ENCODE measurements around the gene UPK3BL2.
A peak's percentile ranks its signal among the peaks of the same experiment; 100 is the strongest.
"Not testable (repeated sequence)": the region's sequence is repeated elsewhere in the genome, so short reads cannot be mapped to it uniquely, and the experiment has no call there.

UPK3BL2 gene

DNA sequence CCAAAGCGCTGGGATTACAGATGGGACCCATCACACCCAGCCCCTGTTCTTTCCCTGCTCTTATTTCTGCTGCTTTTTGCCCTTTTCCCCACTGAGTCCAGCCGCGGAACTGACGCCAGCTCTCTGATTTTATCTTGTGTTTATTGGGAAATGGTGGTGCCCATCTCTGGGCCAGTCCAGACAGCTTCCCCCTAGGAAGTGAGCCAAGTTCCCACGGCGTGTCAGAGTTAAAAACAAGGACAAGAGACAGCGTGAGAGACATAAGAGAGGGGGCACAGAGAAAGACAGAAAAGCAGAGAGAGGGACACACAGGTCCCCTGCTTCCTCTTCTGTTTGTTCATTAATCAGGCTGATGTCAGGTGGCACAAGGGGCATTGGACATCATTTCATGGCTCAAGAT lies 11.9 kb downstream of the UPK3BL2 start:
- not testable (repeated sequence) for DNase-seq (ENCODE audit: low spot score)

DNA sequence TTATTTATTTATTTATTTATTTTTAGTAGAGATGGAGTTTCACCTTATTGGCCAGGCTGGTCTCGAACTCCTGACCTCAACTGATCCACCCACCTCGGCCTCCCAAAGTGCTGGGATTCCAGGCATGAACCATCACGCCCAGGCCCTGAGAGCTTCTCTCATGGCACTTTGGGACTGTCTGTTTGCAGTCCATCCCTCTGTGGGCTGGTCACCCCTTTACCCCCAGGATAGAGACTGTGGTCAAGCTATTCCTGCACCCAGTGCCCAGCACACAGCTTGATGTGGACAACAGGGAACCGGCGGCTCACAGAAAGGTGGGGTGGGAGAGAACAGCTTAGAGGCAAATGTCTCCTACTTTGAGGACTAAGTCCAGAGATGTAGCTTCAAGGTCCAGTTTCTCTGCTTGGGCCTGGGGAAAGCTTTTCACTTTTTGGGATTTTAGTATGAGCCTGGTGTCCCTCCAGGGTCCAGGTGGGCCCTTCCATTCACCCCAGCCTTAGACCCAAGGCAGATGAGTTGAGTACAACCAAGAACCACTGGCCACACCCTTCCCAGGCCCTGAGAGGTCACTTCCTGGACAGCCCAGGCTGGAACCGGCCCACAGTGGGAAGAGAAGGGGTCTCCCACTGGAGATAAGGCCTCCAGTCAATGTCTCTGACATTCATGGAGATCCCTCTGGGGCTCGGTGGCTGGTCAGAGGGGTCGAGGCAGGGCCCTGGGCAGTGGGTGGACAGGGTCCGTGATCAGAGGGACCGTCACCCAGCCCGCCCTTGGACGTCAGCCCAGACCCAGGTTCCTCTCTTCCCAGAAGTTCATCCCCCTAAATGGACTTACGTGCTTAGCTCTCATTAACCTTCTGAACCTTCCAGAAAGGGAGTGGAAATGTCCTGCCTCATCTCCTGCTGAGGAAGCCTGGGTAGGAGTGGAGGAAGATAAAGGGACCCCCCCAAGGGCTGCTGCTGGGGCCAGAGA lies 15.4 kb downstream of the UPK3BL2 start:
- DNase-seq (ENCODE audit: low spot score), result not testable (repeated sequence)

DNA sequence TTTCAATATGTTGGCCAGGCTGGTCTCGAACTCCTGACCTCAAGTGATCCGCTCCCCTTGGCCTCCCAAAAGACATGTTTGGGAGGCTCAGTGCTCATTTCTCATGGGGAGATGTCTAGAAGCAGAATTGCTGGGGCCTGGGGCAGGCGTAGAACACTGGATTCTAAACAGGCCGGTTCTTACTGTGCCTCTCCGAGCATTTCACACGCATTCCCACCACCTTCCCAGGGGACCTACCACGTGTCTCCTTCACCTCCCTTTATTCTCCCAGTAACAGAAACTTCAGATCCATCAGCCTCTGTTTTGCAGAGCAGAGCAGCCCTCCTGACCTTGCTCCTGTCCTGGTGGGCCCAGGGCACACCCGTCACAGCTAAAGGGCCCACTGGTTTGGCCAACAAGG lies 16.3 kb downstream of the UPK3BL2 start:
- DNase-seq (ENCODE audit: low spot score), result not testable (repeated sequence)

DNA sequence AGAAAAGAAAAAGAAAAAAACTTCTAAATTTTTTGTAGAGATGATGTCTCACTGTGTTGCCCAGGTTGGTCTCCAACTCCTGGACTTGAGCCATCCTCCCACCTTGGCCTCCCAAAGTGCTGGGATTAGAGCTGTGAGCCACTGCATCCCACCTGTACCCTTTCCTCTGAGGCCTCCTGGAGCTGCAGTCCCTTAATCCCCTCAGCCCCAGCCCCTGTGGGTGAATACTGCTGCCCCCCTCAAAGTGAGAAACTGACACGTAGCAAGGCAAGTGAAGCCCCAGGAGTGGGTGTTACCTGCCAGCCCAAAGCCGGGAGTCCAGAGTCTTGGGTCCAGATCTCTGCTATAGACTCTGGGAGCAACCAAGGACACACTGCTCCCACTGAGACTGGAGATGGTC lies 18.7 kb downstream of the UPK3BL2 start:
- DNase-seq (ENCODE audit: low spot score), result not testable (repeated sequence)

DNA sequence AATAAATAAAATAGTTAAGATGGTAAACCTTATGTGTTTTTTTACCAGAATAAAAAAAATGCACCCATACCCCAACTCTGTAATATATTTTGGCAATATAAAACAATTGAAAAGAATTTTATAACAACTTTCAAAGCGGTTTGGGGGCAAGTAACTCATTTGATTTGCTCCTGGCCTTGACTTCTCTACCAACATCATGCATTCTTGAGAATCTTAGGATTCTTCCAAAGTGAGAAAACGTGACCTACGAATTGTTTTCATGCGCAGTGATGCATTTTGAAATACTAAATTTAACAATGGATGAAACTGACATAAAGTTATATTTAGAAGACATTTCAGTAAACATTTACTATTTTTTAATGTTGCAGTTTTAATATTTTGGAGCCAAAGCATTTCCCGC lies 22.7 kb downstream of the UPK3BL2 start:
- DNase-seq (ENCODE audit: low spot score), result not testable (repeated sequence)

DNA sequence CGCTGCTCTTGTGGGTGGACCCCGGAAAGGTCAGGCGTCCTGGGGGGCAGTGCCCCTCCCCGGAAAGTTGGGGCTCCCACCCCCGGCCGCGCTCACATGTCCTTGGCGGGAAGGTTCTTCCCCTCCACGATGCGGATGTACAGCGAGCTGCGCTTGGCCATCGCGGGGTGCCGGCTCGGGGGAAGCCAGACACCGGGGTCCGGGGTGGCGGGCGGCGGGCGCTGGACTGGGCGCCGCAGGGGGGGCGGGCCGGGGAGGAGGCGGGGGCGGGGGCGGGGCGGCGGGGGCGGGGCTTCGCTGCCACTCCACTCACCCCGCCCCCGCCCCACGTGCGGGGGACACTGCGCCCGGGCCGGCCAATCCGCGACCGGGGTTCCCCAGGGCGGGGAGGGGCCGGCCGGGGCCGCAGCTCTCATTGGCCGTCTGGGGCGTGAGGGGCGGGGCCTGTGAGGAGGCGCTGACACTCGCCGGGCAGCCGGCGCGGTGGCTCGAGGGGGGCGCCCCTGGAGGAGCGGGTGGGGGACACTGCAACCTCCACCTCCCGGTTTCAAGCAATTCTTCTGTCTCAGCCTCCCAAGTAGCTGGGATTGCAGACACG lies 25.8 kb downstream of the UPK3BL2 start, which contains the start of gene RASA4B:
Gene RASA4B (minus strand): TSS at position 228 of the 598 bp plus-strand sequence. CDS start 67 bp downstream, at position 161.
- DNase-seq (ENCODE audit: low spot score), result not testable (repeated sequence)

DNA sequence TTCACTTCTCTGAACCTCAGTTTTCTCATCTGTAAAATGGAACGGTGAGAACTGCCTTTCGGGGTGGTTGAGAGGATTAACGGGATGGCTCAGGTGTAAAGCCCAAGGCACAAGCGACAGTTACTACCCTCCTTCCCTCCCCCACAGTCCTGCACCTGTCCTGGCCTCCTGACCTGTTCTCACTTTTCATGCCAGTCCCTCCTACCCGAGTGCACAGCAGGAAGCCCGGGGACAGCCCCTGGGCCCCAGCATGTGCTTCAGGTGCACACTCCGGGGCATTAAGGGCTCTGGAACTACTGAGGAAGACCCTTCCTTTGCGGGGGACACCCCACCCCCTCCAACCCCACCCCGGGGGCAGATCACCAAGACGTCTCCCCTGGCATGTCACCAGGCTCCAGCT lies 26.5 kb downstream of the UPK3BL2 start:
- not testable (repeated sequence) for DNase-seq (ENCODE audit: low spot score)

DNA sequence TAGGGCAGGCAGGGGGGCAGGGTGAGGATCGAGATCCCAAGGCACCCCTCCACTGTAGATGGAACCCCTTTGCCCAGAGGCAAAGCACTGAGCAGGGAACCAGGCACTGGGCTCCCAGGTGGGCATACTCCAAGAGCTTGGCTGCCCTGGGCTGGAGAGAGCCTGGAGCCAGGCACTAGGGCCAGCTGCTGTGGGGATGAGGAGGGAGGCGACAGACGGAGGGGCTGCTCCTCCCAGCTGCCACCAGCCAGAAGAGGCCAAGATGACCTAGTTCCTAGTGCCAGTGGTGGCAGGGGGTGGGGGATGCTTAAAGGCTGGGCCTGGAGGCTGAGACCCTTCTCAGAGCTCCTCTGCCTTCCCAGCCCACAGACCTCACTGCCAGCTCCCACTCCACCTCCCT lies 27.6 kb downstream of the UPK3BL2 start:
- DNase-seq (ENCODE audit: low spot score), result not testable (repeated sequence)

DNA sequence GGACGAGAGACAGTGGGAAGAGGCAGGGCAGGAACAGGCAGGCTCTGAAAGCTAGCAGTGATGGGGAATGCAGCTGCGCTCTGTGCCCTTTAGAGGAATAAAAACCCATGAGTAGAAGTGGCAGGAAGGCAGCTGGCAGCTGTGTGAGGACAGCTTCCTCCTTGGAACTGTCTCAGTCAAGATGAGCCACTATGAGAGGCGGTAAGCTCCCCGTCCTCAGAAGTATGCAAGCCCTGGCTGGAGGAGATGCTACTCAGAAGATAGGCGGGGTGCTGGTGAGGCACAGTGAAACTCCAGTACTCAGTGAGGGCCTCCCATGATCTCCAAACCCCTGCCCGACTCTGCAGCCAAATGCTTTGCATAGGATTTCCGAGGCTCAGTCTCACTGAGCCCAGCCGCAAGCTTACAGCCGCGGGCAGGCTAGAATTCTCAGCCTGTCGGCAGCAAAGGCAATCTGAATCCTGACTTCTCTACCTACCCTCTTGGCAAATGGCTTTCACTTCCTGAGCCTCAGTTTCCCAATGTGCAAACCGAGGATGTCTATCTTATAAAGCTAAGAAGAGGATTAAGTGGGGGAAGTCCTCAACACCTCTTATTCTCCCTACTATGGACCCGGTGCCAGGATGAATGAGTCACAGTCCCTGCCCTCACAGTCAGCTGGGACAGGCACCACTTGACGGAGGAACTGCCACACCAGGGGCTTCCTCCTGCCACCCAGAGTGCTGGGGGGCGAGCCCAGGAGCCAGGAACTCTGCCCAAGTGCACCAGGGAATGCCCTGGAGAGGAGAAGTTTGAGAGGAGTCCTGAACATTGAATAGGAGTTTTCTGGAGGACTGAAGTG lies 28.4 kb downstream of the UPK3BL2 start:
- not testable (repeated sequence) for DNase-seq (ENCODE audit: low spot score)

DNA sequence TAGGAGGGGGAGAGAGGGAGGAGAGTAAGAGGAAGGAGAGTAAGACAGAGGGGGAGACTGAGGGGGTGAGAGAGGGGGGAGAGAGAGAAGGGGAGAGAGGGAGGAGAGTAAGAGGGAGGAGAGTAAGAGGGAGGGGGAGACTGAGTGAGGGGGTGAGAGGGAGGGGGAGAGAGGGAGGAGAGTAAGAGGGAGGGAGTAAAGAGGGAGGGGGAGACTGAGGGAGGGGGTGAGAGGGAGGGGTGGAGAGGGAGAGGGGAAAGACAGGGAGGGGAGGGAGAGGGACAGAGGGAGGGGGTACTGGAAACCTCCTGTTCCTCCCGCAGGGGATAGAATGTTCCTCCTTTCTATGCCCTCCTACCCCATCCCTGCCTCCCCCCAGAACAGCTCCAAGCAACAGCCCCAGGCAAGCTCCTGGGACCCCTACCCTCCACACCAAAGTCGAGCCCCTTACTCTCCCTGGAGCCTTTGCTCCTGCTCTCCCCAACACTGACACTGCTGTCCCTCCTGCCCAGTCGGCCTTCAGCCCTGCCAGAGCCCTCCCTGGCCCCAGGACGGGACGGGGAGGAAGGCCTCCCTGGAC lies 30.8 kb downstream of the UPK3BL2 start:
- peak; percentile 1 for DNase-seq (ENCODE audit: low spot score)

DNA sequence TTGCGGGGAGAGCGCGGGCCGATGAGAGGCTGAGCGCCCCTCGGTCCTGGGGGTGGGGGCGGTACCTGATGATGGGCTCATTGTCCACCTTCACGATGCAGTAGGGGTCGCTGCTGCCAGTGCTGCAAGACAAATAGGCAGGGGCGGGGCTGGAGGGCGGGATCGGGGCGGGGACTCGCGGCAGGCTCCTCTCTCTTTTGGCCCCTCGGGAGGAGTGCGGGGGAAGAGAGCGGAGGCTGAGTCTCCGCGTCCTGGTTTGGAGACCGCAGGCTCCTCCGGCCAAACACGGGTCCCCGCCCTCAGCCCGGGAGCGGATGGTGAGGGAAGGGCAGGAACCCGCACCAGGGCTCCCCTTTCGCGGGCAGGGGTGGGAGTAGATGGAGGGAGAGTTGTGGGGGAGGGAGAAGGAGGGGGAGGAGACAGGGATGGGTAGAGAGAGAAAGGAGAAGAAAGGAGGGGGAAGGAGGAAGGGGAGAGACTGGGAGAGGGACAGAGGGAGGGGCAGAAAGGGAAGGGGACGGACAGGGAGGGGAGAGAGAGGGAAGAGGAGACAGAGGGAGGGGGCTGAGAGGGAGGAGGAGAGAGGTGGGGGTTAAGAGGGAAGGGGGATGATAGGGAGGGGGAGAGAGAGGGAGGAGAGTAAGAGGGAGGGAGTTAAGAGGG lies 31.5 kb downstream of the UPK3BL2 start:
- not testable (repeated sequence) for DNase-seq (ENCODE audit: low spot score)

DNA sequence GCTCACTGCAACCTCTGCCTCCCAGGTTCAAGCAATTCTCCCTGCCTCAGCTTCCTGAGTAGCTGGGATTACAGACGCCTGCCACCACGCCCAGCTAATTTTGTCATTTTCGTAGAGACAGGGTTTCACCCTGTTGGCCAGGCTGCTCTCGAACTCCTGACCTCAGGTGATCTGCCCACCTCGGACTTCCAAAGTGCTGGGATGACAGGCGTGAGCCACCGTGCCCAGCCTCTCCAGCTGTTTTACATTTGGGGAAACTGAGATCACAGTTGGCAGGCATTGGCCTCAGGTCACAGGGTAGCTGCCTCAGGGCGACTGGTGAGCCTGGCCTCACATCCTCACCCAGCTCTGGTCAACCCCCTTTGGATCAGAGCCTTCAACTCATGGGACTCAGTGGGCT lies 32.9 kb downstream of the UPK3BL2 start:
- DNase-seq (ENCODE audit: low spot score), result not testable (repeated sequence)

DNA sequence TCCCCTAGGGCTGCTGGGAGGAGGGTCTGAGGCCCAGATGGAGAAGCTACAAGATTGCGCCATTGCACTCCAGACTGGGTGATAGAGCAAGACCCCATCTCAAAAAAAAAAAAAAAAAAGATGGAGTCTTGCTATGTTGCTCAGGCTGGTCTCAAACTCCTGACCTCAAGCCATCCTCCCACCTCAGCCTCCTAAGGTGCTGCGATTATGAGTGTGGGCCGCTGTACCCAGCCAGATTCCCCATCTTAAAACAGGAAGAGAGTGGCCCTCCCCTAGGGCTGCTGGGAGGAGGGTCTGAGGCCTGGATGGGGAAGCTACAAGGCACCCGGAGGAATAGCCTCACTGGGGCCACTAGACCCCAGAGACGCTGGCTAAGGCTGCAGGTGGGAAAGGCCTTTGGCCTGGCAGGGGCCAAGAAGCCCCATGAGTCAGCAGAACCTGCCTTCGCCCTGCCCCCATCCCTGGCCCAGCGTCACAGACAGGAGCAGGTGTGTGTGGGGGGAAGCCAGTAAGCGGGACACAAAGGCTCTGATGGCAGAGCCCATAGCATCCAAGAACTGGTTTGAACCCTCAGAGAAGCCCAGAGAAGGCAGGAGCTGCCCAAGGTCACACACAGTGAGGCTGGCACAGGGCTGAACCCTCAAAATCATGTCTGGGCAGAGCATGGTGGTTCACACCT lies 35.9 kb downstream of the UPK3BL2 start:
- DNase-seq (ENCODE audit: low spot score), result not testable (repeated sequence)

DNA sequence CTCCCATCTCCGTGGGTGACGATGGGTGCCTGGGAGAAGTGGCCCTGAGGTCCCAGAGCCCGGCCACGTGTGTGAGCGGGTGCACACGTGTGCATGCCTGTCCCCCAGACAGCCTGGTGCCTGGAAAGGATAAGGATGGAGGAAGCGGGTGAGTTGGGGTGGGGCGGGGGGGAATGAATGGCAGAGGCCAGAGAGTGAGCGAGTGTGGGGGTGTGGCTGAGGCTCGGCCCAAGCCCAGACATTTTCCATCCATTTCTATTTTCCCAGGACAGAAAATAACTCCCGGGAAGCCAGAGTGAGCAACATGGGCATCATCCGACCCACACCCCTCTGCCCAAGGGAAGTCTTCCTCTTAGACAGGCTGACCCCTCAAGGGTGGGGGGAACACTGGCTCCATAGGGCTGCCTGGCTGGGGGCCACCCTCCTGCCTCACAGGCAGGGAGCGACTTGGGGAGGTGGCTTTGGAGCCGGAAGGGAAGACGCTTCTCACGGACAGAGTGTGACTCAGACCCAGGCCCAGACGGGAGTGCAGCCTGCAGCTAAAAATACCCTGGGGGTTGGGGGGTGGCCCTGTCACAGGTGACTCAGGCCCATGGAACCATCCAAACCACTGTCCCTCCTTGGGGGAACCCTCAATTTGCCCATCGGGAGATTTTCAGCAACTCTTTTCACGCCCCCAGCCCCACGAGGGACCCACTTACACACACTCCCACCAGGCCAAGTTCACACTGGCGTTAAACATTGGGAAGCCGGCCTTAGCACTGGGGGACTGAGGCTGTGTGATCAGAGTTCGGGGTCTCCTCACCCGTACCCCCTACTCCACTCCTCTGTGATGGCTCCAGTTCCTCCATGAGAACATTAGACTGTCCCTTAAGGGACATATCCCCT lies 38.0 kb downstream of the UPK3BL2 start:
- not testable (repeated sequence) for DNase-seq (ENCODE audit: low spot score)

DNA sequence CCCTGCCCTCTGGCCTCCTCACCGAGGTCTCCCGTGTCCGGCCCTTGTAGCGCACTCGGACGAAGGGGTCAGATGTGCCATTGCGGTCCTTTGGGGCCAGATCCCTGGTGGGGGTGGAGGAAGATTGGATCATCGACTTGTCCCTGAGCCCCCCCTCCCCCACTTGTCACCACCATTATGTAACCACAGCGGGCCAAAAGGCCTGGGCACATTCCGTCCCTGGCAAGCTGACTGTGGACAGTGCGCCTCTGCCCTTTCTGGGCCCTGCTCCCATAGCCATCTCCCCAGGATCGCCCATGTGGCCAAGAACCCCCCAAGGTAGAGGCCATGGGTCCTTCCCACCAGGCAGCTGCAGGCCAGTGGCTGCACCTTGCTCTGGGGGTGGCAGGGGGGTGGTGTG lies 40.4 kb downstream of the UPK3BL2 start:
- DNase-seq (ENCODE audit: low spot score), result not testable (repeated sequence)

DNA sequence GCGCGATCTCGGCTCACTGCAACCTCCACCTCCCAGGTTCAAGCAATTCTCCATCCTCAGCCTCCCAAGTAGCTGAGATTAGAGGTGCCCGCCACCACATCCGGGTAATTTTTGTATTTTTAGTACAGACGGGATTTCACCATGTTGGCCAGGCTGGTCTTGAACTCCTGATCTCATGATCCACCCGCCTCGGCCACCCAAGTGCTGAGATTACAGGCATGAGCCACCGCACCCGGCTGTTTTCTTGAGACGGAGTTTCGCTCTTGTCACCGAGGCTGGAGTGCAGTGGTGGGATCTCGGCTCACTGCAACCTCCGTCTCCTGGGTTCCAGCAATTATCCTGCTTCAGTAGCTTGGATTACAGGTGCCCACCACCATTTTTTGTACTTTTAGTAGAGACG lies 45.2 kb downstream of the UPK3BL2 start:
- DNase-seq (ENCODE audit: low spot score), result not testable (repeated sequence)

DNA sequence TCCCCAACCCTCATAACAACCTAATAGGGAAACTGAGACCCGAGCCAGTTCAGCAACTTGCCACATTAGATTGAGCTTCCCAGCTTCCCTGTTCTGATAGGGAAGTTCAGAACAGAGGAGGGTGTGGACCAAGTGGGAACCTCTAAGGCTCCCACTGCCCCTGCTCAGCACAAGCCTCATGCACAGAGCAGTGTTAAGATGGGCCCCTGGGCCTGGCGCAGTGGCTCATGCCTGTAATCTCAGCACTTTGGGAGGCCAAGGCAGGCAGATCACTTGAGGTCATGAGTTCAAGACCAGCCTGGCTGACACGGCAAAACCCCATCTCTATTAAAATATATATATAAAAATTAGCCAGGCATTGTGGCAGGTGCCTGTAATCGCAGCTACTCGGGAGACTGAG lies 46.2 kb downstream of the UPK3BL2 start:
- not testable (repeated sequence) for DNase-seq (ENCODE audit: low spot score)

DNA sequence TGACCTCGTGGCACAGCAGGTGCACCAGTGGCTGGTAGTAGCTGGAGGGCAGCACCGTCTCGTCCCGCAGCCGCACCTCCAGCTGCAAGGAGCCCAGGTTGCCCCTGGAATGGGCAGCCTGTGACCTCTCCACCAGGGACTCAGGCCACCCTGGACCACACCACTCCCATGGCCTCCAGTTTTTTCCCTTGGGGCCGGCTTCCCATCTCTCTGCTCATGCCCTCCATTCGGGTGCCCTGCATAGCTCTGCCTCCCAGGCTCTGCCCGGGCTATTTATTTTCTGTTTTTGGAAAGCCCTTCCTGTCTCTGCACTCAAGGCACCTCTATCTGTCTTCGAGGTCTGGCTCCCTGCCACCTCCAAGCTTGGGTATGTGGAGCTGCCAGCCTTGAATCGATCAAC lies 46.6 kb downstream of the UPK3BL2 start:
- not testable (repeated sequence) for DNase-seq (ENCODE audit: low spot score)

DNA sequence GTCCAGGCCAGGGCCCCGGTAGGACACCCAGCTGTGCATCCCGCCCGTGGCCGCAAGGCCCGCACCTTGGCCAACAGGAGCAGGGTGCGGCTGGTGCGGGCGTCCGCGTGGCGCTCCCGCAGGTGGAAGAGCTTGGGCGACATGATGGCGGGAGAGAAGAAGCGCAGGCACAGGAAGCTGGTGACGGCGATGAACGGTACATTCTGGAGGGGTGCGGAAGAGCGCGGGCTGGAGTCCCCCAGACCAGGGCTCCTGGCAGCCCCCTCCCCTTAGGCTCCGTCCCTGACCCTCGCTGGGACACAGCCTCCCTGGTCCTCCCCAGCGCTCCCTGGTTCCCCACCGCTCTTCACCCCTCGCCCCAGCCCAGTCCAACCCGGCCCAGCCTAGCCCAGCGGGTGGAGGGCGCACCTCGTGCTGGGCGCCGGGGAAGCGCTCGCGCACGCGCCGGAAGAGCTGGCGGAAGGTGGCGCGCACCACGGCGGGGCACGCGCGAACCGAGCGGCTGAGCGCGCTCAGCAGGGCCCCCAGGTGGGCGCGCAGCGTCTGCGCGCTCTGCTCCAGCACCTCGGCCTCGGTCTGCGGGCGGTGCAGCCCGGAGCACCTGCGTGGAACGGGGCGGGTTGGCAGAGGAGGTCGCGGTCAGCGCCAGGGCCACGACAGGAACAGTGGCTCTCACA lies 48.9 kb downstream of the UPK3BL2 start:
- DNase-seq (ENCODE audit: low spot score), result not testable (repeated sequence)
